Neural progenitor cell (in vitro differentiated cells): ENCODE results near the gene ARHGEF19. TPM values are rescaled to one million over a fixed set of nuclear protein-coding genes. Genes with fewer than 3 reads are reported as not detected.
"Not testable (repeated sequence)": the region's sequence is repeated elsewhere in the genome, so short reads cannot be mapped to it uniquely, and the experiment has no call there.

Source experiments
- DNase-seq: peaks from one replicate; pipeline ENCODE4 v3.0.0-alpha.2; 2016; ENCODE audit warnings: low spot score
- H2AFZ ChIP-seq: fragments of 200-600 bp; sonication (generic); replicated peaks from 2 replicates; pipeline ENCODE4 v1.6.1; 2016; ENCODE audit warnings: antibody characterized with exemption
- H3F3A ChIP-seq: fragments of 200-600 bp; sonication (generic); 2 replicates; pipeline ENCODE4 v1.6.1; 2016; ENCODE audit warnings: antibody characterized with exemption, low read depth
- H3K27ac ChIP-seq: fragments of 200-600 bp; sonication (generic); 2 replicates; pipeline ENCODE4 v1.5.1; 2016; ENCODE audit warnings: mild to moderate bottlenecking
- H3K27me3 ChIP-seq: fragments of 200-600 bp; sonication (generic); 2 replicates; pipeline ENCODE4 v1.6.1; 2016; ENCODE audit warnings: mild to moderate bottlenecking, moderate library complexity
- H3K36me3 ChIP-seq: fragments of 200-600 bp; sonication (generic); 2 replicates; pipeline ENCODE4 v1.5.1; 2016
- H3K4me1 ChIP-seq: fragments of 200-600 bp; sonication (generic); 2 replicates; pipeline ENCODE4 v1.6.1; 2016; ENCODE audit warnings: mixed run types
- H3K4me2 ChIP-seq: fragments of 200-600 bp; sonication (generic); 2 replicates; pipeline ENCODE4 v1.6.1; 2016
- H3K4me3 ChIP-seq: fragments of 200-600 bp; sonication (generic); 2 replicates; pipeline ENCODE4 v1.5.1; 2016
- H3K79me2 ChIP-seq: fragments of 200-600 bp; sonication (generic); 2 replicates; pipeline ENCODE4 v1.6.1; 2016; ENCODE audit warnings: low read depth
- H3K9ac ChIP-seq: fragments of 200-600 bp; sonication (generic); 2 replicates; pipeline ENCODE4 v1.6.1; 2016
- H3K9me3 ChIP-seq: fragments of 200-600 bp; sonication (generic); 2 replicates; pipeline ENCODE4 v1.5.1; 2016; ENCODE audit warnings: low read depth
- H4K20me1 ChIP-seq: fragments of 200-600 bp; sonication (generic); 2 replicates; pipeline ENCODE4 v1.6.1; 2016; ENCODE audit warnings: low read depth
- H3K27ac Mint-ChIP-seq: 3 replicates; pipeline ENCODE4 v1.8.0; 2021; ENCODE audit warnings: mixed read lengths
- H3K27me3 Mint-ChIP-seq: 2 replicates; pipeline ENCODE4 v1.8.0; 2022; ENCODE audit warnings: low read depth, mild to moderate bottlenecking, inconsistent platforms, moderate library complexity, mixed read lengths; ENCODE audit not compliant: insufficient read depth
- H3K36me3 Mint-ChIP-seq: 3 replicates; pipeline ENCODE4 v1.8.0; 2021; ENCODE audit warnings: mixed read lengths
- H3K4me1 Mint-ChIP-seq: 3 replicates; pipeline ENCODE4 v1.8.0; 2021; ENCODE audit warnings: mixed read lengths
- H3K4me3 Mint-ChIP-seq: 3 replicates; pipeline ENCODE4 v1.8.0; 2021; ENCODE audit warnings: mild to moderate bottlenecking, moderate library complexity, mixed read lengths
- H3K9me3 Mint-ChIP-seq: 3 replicates; pipeline ENCODE4 v1.8.0; 2020; ENCODE audit warnings: mixed read lengths
- CTCF ChIP-seq: fragments of 200-600 bp; sonication (generic); IDR thresholded peaks from 2 replicates; pipeline ENCODE4 v1.5.1; 2017; ENCODE audit warnings: antibody characterized with exemption, mild to moderate bottlenecking
- EZH2 ChIP-seq: fragments of 200-600 bp; sonication (generic); IDR thresholded peaks from 2 replicates; pipeline ENCODE4 v1.6.1; 2017; ENCODE audit warnings: antibody characterized with exemption, mild to moderate bottlenecking, moderate library complexity
- EZH2phosphoT487 ChIP-seq: fragments of 200-600 bp; sonication (generic); IDR thresholded peaks from 2 replicates; pipeline ENCODE4 v1.6.1; 2017; ENCODE audit warnings: antibody characterized with exemption
- total RNA-seq: library from RNA; depleted of rRNA; stranded (reverse); fragments of >200 nt; gene quantifications from 2 replicates; pipeline ENCODE4 v1.2.3, GENCODE V29; 2015; ENCODE audit warnings: low replicate concordance

ARHGEF19 gene
- total RNA-seq, 1 donor from 2014 or later, result 10.9 TPM

GRCh38 chr1:16257968-16258367 lies 45.5 kb upstream of the ARHGEF19 start:
- no peak overlapping the region for H2AFZ ChIP-seq
- H3K4me3 ChIP-seq, result no peak overlapping the region
- peaks cover 25% of the 10 kb centered on the region for H4K20me1 ChIP-seq
- Mint-ChIP-seq H3K27me3 (no peaks in the 10 kb centered on the region), H3K9me3 (no peaks in the 10 kb centered on the region), H3K27ac (no peak overlapping the region), H3K36me3 (peaks cover 15% of the 10 kb centered on the region), H3K4me3 (no peak overlapping the region), H3K4me1 (peaks cover 3% of the 10 kb centered on the region)
- H3F3A ChIP-seq, result no peaks in the 10 kb centered on the region
- TF ChIP-seq EZH2 (no peak), EZH2phosphoT487 (no peak), CTCF (no peak)
- no peak for DNase-seq
- H3K9ac ChIP-seq, result no peak overlapping the region
- peaks cover 24% of the 10 kb centered on the region for H3K79me2 ChIP-seq
- peaks cover 3% of the 10 kb centered on the region for H3K36me3 ChIP-seq
- no peak overlapping the region for H3K4me2 ChIP-seq
- H3K4me1 ChIP-seq, result peaks cover 2% of the 10 kb centered on the region
- no peaks in the 10 kb centered on the region for H3K27me3 ChIP-seq
- H3K9me3 ChIP-seq, result no peaks in the 10 kb centered on the region
- H3K27ac ChIP-seq, result no peak overlapping the region

GRCh38 chr1:16257556-16257955 lies 45.1 kb upstream of the ARHGEF19 start:
- not testable (repeated sequence) for H3K27ac ChIP-seq, H3K4me1 Mint-ChIP-seq, H3K4me2 ChIP-seq, H2AFZ ChIP-seq, H3K4me1 ChIP-seq, H3K9ac ChIP-seq, H3K4me3 Mint-ChIP-seq, H3K9me3 Mint-ChIP-seq, H3F3A ChIP-seq, H3K36me3 ChIP-seq, DNase-seq, H3K27ac Mint-ChIP-seq, H3K9me3 ChIP-seq, H3K27me3 ChIP-seq, H3K4me3 ChIP-seq, H3K27me3 Mint-ChIP-seq
- peaks cover 20% of the 10 kb centered on the region for H3K79me2 ChIP-seq
- H3K36me3 Mint-ChIP-seq, result peaks cover 18% of the 10 kb centered on the region
- peaks cover 25% of the 10 kb centered on the region for H4K20me1 ChIP-seq

GRCh38 chr1:16256478-16256877 lies 44.0 kb upstream of the ARHGEF19 start:
- Histone ChIP-seq H3K4me1 (peaks cover 2% of the 10 kb centered on the region), H3K4me2 (no peak overlapping the region), H3K4me3 (no peak overlapping the region), H4K20me1 (peaks cover 25% of the 10 kb centered on the region), H3K27me3 (no peaks in the 10 kb centered on the region), H3K9ac (no peak overlapping the region), H2AFZ (no peak overlapping the region), H3K9me3 (no peaks in the 10 kb centered on the region), H3K79me2 (peaks cover 15% of the 10 kb centered on the region), H3F3A (no peaks in the 10 kb centered on the region), H3K36me3 (peaks cover 3% of the 10 kb centered on the region), H3K27ac (no peak overlapping the region)
- no peak for DNase-seq
- H3K4me1 Mint-ChIP-seq, result peaks cover 3% of the 10 kb centered on the region
- peaks cover 23% of the 10 kb centered on the region for H3K36me3 Mint-ChIP-seq
- H3K27me3 Mint-ChIP-seq, result no peaks in the 10 kb centered on the region
- H3K27ac Mint-ChIP-seq, result no peak overlapping the region
- H3K9me3 Mint-ChIP-seq, result no peaks in the 10 kb centered on the region
- H3K4me3 Mint-ChIP-seq, result no peak overlapping the region
- no peak for TF ChIP-seq CTCF
- no peak for TF ChIP-seq EZH2phosphoT487
- TF ChIP-seq EZH2, result no peak

GRCh38 chr1:16254263-16254928 lies 41.9 kb upstream of the ARHGEF19 start:
- Histone ChIP-seq H3K9me3 (no peaks in the 10 kb centered on the region), H3K4me1 (no peaks in the 10 kb centered on the region), H3K79me2 (peaks cover 11% of the 10 kb centered on the region), H3K27me3 (no peaks in the 10 kb centered on the region), H3K36me3 (peaks cover 3% of the 10 kb centered on the region), H3K4me3 (no peak overlapping the region), H3F3A (no peaks in the 10 kb centered on the region), H3K27ac (no peak overlapping the region), H4K20me1 (peaks cover 24% of the 10 kb centered on the region), H2AFZ (no peak overlapping the region), H3K4me2 (no peak overlapping the region), H3K9ac (no peak overlapping the region)
- Mint-ChIP-seq H3K9me3 (no peaks in the 10 kb centered on the region), H3K4me1 (no peaks in the 10 kb centered on the region), H3K27me3 (no peaks in the 10 kb centered on the region), H3K4me3 (no peak overlapping the region), H3K36me3 (peaks cover 29% of the 10 kb centered on the region), H3K27ac (no peak overlapping the region)
- TF ChIP-seq EZH2, result no peak
- no peak for TF ChIP-seq CTCF
- no peak for TF ChIP-seq EZH2phosphoT487
- DNase-seq, result no peak
